ENCODE data around the gene TENM3.
"Not testable (repeated sequence)": the region's sequence is repeated elsewhere in the genome, so short reads cannot be mapped to it uniquely, and the experiment has no call there.

Gene TENM3

GRCh38 chr4:182802621-182803020, 559.4 kb downstream of the TENM3 start:
- in situ Hi-C loops (cut with MboI; ENCODE audit: low sequenced_read_pairs) = no loop called here

DNA sequence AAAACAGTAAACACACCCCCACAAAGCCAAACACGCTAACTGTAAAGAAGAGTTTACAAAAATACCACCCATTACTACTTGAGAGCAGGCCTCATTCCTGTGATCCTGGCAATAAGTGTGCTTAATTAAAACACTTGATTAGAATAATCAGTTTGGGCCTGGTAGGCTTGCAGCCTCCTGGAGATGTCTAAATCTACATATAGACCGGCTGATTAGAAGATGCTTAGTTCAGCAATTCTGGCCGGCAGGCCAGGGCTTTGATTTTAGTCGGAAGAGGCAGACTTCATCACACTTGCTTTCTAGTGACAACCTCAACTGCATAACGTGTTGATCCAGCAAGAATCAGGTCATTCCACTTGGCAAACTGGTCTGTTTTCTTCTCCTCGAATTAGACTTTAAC, 560.0 kb downstream of the TENM3 start:
- in situ Hi-C loops (cut with MboI; ENCODE audit: low sequenced_read_pairs) = no loop called here

GRCh38 chr4:182804131-182804530, 560.9 kb downstream of the TENM3 start:
- in situ Hi-C loops (cut with MboI; ENCODE audit: low sequenced_read_pairs) = no loop called here

- in situ Hi-C loops (cut with MboI; ENCODE audit: low sequenced_read_pairs) = no loop called here
Measured at GRCh38 chr4:182805321-182805720, 562.1 kb downstream of the TENM3 start.

DNA sequence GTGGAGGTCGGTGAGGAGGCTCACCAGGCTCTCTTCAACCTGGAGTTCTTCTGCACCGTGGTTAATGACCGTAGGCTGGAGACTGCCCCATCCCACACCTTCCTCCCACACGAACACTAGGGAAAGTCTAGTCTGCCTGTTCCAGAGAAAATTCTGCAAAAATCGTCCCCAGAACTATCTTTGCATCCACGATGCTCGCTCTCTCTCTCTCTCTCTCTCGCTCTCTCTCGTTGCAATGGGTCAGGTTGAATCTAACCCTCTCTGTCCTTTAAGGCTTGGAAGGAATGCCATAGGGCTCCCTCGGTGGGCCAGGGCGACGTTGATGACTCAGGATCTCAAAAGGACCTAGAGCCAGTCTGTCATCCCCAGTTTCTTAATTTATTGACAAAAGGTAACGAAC, 562.5 kb downstream of the TENM3 start:
- in situ Hi-C loops (cut with MboI; ENCODE audit: low sequenced_read_pairs) = no loop called here

DNA sequence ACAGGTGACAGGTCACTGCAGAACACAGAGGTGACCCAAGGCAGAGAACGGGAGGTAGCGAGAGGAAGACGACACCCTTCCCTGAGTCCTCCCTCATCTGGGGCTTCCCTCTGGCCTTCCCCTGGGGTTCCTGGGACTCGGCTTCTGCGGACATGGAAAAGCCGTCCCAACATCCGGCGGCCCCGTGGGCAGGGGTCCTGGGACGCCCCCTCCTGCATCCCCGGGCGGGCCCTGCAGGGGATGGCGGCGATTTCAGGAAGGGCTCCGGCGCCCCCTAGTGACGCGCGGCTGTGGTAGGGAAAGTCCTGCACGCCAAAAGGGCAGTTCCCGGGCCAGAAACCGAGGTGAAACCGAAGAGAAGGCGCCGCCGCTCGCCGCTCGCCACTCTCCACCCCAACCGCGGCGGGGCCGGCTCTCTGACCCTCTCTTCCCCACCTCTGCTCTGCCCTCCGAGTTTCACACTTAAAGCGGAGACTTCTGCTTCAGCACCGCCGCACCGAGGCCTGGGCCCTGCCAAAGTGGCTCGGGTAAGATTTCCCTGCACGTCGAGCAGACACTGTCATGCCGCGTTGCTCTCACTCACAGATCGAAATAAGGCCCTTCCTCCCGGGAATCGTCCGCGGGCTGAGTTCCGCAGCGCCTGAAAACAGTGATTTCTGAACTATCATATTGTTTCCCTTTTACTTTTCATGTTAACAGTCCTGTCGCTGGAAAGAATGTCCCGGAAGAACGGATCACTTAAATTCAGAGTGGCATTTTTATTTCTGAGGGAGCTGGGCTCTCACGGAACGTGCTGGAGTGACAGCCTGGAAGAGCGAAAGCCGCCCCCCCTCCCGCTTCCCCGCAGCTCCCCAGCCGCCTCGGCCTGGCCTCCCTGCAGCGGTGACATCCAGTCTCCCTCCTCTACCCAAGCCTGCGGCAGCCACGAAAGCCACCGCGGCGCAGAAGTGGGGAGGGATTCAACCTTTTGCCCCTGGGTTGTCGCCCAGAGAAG, 563.4 kb downstream of the TENM3 start:
- in situ Hi-C loops (cut with MboI; ENCODE audit: low sequenced_read_pairs) = no loop called here

DNA sequence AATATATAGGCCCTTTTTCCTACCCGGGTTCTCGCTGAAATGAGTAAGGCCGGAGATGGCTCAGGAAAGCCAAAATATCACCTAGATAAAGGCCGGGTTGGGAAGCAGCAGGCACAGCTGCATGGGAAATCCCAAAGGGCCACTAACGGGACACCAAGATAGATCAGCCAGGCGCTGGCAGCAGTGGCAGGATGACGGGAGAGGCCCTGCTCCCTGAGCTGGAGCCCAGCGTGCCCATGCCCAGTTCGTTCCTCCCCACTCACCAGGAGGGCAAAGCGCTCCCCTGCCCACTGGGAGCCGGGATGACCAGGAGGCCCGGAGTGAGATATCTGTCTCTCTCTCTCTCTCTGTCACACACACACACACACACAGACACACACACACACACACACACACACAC, 564.1 kb downstream of the TENM3 start:
- in situ Hi-C loops (cut with MboI; ENCODE audit: low sequenced_read_pairs) = no loop called here

- in situ Hi-C loops (cut with MboI; ENCODE audit: low sequenced_read_pairs) = no loop called here
Measured at GRCh38 chr4:182807767-182808548, 564.8 kb downstream of the TENM3 start.

GRCh38 chr4:182808673-182809416, 565.6 kb downstream of the TENM3 start:
- in situ Hi-C loops (cut with MboI; ENCODE audit: low sequenced_read_pairs) = no loop called here

GRCh38 chr4:182809417-182810102, 566.4 kb downstream of the TENM3 start:
- in situ Hi-C loops (cut with MboI; ENCODE audit: low sequenced_read_pairs) = no loop called here

DNA sequence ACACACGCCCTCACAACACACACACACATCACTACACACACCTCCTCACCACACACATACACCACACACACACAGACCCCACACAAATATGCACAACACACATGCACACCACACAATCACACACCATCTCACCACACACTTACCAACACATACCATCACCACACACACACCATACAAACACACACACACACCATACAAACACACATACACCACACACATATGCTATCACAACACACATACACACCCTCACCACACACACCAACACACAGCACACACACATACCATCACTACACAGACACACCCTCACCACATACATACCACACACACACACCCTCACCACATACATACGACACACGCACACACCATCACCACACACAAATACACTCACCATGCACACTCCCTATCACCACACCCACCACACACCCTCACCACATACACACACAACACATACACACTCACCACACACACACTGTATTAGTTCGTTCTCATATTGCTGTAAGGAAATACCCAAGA, 567.0 kb downstream of the TENM3 start:
- in situ Hi-C loops (cut with MboI; ENCODE audit: low sequenced_read_pairs) = no loop called here

GRCh38 chr4:182812916-182813315, 569.7 kb downstream of the TENM3 start:
- in situ Hi-C loops (cut with MboI; ENCODE audit: low sequenced_read_pairs) = no loop called here

- in situ Hi-C loops (cut with MboI; ENCODE audit: low sequenced_read_pairs) = not testable (repeated sequence)
Measured at GRCh38 chr4:182814065-182814464, 570.9 kb downstream of the TENM3 start.

GRCh38 chr4:182818926-182819730, 575.9 kb downstream of the TENM3 start:
- in situ Hi-C loops (cut with MboI; ENCODE audit: low sequenced_read_pairs) = no loop called here

DNA sequence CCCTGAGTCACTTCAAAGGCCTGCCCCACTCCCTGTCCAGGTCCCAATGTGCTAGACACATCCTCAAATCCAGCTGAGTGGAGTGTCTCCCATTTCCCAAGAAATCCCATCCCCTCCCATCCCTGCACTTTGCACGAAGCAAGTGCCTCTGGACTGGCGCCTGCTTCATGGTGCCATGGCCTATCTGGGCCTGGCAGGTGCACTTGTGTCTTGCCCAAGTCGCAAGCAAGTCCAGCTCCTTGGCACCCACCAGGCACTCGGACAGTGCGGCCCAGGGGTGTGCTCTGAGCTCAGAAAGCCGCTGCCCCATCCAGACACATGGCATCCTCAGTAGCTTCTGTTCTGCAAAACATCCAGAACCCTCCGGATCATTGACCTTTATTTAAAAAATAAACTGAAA, 576.5 kb downstream of the TENM3 start:
- in situ Hi-C loops (cut with MboI; ENCODE audit: low sequenced_read_pairs) = no loop called here

- in situ Hi-C loops (cut with MboI; ENCODE audit: low sequenced_read_pairs) = no loop called here
Measured at GRCh38 chr4:182822554-182822953, 579.4 kb downstream of the TENM3 start.

- in situ Hi-C loops (cut with MboI; ENCODE audit: low sequenced_read_pairs) = no loop called here
Measured at GRCh38 chr4:182823576-182823975, 580.4 kb downstream of the TENM3 start.

GRCh38 chr4:182825003-182825402, 581.8 kb downstream of the TENM3 start:
- in situ Hi-C loops (cut with MboI; ENCODE audit: low sequenced_read_pairs) = no loop called here

DNA sequence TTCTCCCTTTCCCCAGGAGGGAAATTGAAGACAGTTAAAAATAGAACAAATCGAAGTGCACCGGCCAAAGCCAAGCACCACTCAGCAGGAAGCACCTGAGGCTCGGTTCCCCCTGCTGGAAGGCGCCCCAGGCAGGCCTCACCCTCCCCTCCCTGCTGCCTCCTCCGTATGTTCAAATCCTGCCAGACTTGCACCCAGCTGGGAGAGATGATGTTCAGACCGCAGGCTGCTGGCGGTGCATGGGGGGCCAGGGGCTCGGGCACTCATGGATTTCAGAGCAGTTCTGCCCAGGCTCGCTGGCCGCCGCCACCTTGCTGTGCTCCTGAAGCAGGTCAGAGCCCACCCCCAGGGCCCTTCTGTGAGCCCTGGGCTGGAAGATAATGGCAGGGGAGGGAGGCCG, 582.6 kb downstream of the TENM3 start:
- in situ Hi-C loops (cut with MboI; ENCODE audit: low sequenced_read_pairs) = no loop called here

GRCh38 chr4:182826391-182826790, 583.2 kb downstream of the TENM3 start:
- in situ Hi-C loops (cut with MboI; ENCODE audit: low sequenced_read_pairs) = no loop called here
